ENCODE measurements around the gene ULK1. TPM values are rescaled to one million over a fixed set of nuclear protein-coding genes. Genes with fewer than 3 reads are reported as not detected.
"Not testable (repeated sequence)": the region's sequence is repeated elsewhere in the genome, so short reads cannot be mapped to it uniquely, and the experiment has no call there.

The ULK1 gene
- polyA plus RNA-seq, 1 donor (not counting 4 experiments of a cell fraction or from before 2014, with no cell fraction given): 2.3 TPM

DNA sequence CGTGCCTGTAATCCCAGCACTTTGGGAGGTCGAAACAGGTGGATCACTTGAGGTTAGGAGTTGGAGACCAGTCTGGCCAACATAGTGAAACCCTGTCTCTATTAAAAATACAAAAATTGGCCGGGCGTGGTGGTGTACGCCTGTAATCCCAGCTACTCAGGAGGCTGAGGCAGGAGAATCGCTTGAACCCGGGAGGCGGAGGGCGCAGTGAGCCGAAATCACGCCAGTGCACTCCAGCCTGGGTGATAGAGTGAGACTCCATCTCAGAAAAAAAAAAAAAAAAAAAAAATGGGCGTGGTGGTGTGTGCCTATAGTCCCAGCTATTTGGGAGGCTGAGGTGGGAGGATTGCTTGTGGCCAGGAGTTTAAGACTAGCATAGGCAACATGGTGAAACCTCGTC lies 60.0 kb downstream of the ULK1 start:
- Histone ChIP-seq H4K20me1 (ENCODE audit: control insufficient read depth, extremely low read depth, insufficient read depth, low read length) (peaks cover 14% of the 10 kb centered on the region), H3K4me1 (ENCODE audit: control insufficient read depth, extremely low read depth, insufficient read depth, low read length) (peaks cover 21% of the 10 kb centered on the region), H3K79me2 (ENCODE audit: control insufficient read depth, insufficient read depth, low read length) (peaks cover 91% of the 10 kb centered on the region)
- H3K9me3 ChIP-seq (ENCODE audit: control insufficient read depth, low read depth, low read length); DNase-seq (ENCODE audit: low read depth, low spot score); H3K4me3 ChIP-seq (ENCODE audit: control insufficient read depth in 2 of 3, extremely low read depth in 1 of 3, insufficient read depth in 2 of 3, low read depth in 1 of 3, low read length in 3 of 3); H3K36me3 ChIP-seq (ENCODE audit: control insufficient read depth in 2 of 2, extremely low read depth in 1 of 2, insufficient read depth in 2 of 2, low read length in 2 of 2); H3K9me1 ChIP-seq (ENCODE audit: control insufficient read depth, extremely low read depth, insufficient read depth, low read length); H3K27ac ChIP-seq (ENCODE audit: control insufficient read depth, insufficient read depth, low read length); dilution Hi-C loops (cut with MboI; ENCODE audit: extremely low pct_ligation_motif_present, low sequenced_read_pairs); H3K27me3 ChIP-seq (ENCODE audit: control insufficient read depth, extremely low read depth, insufficient read depth, low read length); FAIRE-seq; H3K4me2 ChIP-seq (ENCODE audit: control insufficient read depth, extremely low read depth, insufficient read depth, low read depth, low read length); H2AFZ ChIP-seq (ENCODE audit: control insufficient read depth, low read length); H3K9ac ChIP-seq (ENCODE audit: control insufficient read depth, extremely low read depth, insufficient read depth, low read length): not testable (repeated sequence)

DNA sequence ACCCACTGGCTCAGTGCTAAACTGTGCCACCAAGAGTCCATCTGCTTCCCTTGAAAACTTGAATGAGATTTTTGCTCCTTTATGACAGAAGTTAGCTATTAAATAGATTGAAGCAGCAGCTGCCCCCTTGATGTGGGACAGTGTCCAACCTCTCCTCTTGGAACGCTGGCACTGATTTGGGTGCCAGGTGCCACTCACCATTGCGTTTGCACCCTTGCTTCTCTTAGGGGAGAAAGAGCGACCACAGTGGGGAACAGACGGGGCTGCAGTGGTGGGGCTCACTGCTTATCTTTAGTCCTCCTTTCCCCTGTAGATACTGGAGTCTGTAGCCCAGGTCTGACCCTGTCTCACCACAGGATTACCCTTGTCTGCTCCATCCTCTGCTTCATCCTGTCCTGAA lies 64.7 kb downstream of the ULK1 start:
- no peaks in the 10 kb centered on the region for H3K9me1 ChIP-seq (ENCODE audit: control insufficient read depth, extremely low read depth, insufficient read depth, low read length)
- no peak for TF ChIP-seq EZH2 (IDR thresholded peaks at IDR 0.05; ENCODE audit: low read length)
- TF ChIP-seq, protein P1, sequence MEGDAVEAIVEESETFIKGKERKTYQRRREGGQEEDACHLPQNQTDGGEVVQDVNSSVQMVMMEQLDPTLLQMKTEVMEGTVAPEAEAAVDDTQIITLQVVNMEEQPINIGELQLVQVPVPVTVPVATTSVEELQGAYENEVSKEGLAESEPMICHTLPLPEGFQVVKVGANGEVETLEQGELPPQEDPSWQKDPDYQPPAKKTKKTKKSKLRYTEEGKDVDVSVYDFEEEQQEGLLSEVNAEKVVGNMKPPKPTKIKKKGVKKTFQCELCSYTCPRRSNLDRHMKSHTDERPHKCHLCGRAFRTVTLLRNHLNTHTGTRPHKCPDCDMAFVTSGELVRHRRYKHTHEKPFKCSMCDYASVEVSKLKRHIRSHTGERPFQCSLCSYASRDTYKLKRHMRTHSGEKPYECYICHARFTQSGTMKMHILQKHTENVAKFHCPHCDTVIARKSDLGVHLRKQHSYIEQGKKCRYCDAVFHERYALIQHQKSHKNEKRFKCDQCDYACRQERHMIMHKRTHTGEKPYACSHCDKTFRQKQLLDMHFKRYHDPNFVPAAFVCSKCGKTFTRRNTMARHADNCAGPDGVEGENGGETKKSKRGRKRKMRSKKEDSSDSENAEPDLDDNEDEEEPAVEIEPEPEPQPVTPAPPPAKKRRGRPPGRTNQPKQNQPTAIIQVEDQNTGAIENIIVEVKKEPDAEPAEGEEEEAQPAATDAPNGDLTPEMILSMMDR (optimal IDR thresholded peaks at IDR 0.05 in 1 of 3, IDR thresholded peaks at IDR 0.05 in 1 of 3, conservative IDR thresholded peaks at IDR 0.05 in 1 of 3; ENCODE audit: extremely low read depth in 1 of 3, insufficient read depth in 2 of 3, low read length in 3 of 3): no peak
- H4K20me1 ChIP-seq (ENCODE audit: control insufficient read depth, extremely low read depth, insufficient read depth, low read length): peaks cover 24% of the 10 kb centered on the region
- no peaks in the 10 kb centered on the region for H3K9me3 ChIP-seq (ENCODE audit: control insufficient read depth, low read depth, low read length)
- no peak overlapping the region for H3K4me2 ChIP-seq (ENCODE audit: control insufficient read depth, extremely low read depth, insufficient read depth, low read depth, low read length)
- no peak overlapping the region for H3K27ac ChIP-seq (ENCODE audit: control insufficient read depth, insufficient read depth, low read length)
- no peak for DNase-seq (ENCODE audit: low read depth, low spot score)
- H3K79me2 ChIP-seq (ENCODE audit: control insufficient read depth, insufficient read depth, low read length): peaks cover 84% of the 10 kb centered on the region
- dilution Hi-C loops (cut with MboI; ENCODE audit: extremely low pct_ligation_motif_present, low sequenced_read_pairs): no loop called here
- H3K4me1 ChIP-seq (ENCODE audit: control insufficient read depth, extremely low read depth, insufficient read depth, low read length): peaks cover 13% of the 10 kb centered on the region
- no peak overlapping the region for H3K4me3 ChIP-seq (ENCODE audit: control insufficient read depth in 2 of 3, extremely low read depth in 1 of 3, insufficient read depth in 2 of 3, low read depth in 1 of 3, low read length in 3 of 3)
- FAIRE-seq: no peak
- no peak overlapping the region for H2AFZ ChIP-seq (ENCODE audit: control insufficient read depth, low read length)
- H3K27me3 ChIP-seq (ENCODE audit: control insufficient read depth, extremely low read depth, insufficient read depth, low read length): no peaks in the 10 kb centered on the region
- H3K36me3 ChIP-seq (ENCODE audit: control insufficient read depth in 2 of 2, extremely low read depth in 1 of 2, insufficient read depth in 2 of 2, low read length in 2 of 2): peaks cover 2 to 6% of the 10 kb centered on the region in 2 experiments
- no peak overlapping the region for H3K9ac ChIP-seq (ENCODE audit: control insufficient read depth, extremely low read depth, insufficient read depth, low read length)
